Measurements from ENCODE around the gene LCAT.

- TF ChIP-seq, protein P1, sequence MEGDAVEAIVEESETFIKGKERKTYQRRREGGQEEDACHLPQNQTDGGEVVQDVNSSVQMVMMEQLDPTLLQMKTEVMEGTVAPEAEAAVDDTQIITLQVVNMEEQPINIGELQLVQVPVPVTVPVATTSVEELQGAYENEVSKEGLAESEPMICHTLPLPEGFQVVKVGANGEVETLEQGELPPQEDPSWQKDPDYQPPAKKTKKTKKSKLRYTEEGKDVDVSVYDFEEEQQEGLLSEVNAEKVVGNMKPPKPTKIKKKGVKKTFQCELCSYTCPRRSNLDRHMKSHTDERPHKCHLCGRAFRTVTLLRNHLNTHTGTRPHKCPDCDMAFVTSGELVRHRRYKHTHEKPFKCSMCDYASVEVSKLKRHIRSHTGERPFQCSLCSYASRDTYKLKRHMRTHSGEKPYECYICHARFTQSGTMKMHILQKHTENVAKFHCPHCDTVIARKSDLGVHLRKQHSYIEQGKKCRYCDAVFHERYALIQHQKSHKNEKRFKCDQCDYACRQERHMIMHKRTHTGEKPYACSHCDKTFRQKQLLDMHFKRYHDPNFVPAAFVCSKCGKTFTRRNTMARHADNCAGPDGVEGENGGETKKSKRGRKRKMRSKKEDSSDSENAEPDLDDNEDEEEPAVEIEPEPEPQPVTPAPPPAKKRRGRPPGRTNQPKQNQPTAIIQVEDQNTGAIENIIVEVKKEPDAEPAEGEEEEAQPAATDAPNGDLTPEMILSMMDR (conservative IDR thresholded peaks at IDR 0.05; ENCODE audit: low read length): no peak
- TF ChIP-seq EZH2phosphoT487 (IDR thresholded peaks at IDR 0.05; ENCODE audit: borderline replicate concordance): no peak
Measured at GRCh38 chr16:67930678-67931211, 13.2 kb downstream of the LCAT start.

Measured in Loucy (cell line).